ENCODE results near the gene KIAA2012.
"Not testable (repeated sequence)": the region's sequence is repeated elsewhere in the genome, so short reads cannot be mapped to it uniquely, and the experiment has no call there.

KIAA2012 gene

DNA sequence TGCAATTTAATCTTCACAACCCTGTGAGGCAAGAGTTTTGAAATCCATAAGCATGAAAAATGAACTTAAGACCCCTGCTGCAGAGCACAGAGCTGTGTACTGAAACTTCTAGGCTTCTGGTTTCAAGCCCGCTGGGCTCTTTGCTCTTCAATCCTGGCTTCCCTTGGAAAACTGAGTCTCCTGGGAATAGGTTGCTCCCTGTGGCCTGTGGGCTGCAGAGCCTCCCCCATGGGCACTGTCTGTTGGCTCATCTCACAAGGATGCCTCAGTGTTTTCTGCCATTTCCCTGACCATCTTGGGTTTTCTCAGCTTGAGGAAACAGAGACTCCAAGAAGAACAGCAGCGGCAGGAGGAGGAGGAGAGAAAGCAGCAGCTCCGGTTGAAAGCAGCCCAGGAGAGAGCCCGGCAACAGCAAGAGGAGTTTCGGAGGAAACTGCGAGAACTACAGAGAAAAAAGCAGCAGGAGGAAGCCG is 120.9 kb downstream of the KIAA2012 start:
- no peak for DNase-seq (ENCODE audit: low spot score)

DNA sequence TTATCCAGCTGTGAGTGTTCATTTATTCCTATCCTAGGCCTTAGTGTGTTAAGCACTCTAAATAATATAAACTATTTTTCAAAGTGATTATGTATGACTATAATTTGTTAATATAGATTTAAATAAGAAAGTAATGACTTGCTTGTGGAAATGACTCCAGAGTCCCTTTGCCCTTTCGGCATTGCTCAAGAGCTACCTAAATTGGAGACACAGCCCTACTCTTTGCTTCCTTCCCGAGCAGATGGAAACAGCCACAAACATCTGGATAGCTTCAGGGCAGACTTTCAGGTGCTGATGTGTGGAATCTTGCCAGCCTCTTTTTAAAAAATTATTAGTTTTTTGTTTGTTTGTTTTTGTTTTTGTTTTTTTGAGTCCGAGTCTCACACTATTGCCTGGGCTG is 121.4 kb downstream of the KIAA2012 start:
- no peak for DNase-seq (ENCODE audit: low spot score)

DNA sequence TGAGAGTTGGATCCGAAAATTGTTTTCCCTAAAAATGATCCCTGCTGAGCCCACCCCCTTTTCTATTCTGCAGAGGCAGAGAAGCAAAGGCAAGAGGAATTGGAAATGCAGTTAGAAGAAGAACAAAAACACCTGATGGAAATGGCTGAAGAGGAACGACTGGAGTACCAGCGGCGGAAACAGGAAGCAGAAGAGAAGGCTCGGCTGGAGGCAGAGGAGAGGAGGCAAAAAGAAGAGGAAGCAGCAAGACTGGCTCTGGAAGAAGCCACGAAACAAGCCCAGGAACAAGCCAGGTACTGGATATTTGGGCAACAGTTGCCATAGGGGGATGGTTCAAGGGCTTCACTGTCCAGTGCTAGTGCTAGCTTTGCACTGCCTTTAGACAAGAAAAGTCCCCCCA is 123.7 kb downstream of the KIAA2012 start:
- no peak for DNase-seq (ENCODE audit: low spot score)

DNA sequence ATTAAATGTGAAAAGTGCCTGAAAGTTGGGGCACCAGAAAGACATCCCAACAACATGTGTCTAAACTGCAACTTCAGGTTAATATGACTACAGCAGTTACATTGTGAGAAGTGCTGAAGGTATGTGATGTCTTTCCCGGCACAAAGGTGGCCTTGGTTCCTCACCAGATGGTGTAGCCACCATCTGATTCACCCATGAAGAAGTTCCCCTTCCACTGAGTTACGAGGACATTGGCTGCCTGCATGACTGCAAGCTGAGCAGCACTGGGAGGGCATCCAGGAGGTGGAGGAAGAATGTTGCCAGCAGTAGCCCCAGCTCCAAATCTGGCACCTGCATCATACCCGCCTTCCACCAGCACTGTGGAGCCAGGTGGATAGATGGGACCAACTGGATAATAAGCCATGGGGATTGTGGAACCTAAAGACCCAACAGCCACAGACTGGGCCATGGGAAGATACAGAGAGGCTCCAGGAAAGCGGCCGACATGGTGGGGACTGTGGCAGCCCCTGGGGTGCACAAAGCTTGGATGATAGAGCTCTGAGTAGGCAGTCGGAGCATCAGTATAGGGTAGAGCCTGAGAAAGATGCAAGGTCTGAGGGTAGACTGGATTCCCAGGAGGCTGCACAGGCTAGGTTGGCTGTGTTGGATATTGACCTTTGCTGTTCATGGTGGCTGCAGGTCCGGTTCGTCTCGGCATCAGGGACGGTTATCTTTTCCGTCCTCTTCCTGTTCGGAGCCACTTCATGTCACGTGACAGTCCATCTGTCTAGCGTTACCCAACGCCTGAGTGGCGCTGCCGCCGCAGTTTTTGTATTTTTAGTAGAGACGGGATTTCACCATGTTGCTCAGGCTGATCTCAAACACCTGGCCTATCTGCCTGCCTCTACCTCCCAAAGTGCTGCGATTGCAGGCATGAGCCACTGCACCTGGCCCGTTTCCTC is 128.4 kb downstream of the KIAA2012 start:
- DNase-seq (ENCODE audit: low spot score): no peak

DNA sequence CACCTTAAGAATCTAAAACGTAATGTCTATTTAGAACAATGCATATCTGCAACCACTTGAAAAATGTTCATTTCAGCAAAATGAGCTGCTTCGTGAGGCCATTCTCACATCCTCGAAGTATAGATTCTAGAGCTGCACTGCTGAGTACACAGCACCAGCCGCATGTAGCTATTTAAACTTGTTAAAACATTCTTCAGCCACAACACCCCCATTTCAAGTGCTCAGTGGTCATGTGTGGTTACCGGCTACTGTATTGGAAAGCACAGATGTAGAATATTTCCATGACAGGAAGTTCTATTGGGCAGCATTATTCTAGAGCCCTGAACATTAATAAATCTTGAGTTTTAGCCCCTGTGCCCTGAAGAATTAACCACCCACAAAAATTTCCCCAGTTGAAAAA is 130.3 kb downstream of the KIAA2012 start:
- no peak for DNase-seq (ENCODE audit: low spot score)

DNA sequence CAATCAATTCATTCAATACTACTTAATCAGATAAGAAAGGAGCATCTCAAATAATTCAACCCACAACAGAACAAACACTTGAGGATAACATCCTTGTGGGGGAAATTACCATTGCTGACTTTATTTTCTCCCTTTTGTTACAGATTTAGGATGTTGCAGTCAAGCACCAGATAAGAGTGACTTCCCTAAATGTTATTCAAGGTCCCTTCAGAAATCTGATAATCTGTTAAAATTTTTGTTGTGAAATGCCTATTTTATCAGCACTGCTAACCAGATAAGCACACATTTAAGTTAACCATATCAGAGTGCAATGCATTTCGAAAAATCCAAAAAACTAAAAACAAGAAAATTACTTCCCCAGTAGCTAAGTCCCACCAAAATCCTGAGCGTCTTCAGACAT is 131.8 kb downstream of the KIAA2012 start:
- DNase-seq (ENCODE audit: low spot score): no peak

DNA sequence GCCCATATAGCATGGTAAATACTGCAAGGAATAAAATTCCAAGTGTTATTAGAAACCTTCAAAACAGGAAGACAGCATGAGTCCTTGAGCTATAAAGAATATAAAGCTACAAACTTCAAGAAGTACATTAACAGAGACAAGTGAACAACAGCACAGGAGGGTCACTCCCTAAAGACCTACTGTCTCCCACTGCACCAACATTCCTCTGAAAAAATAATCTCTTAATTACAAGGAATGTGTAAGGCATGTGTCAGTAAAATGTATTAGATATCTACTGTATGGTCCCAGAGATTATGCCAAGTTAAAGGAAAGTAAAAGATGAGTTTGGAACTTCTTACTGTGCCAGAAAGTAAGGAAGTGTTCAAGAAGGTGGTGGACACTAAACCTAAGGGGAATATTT is 135.5 kb downstream of the KIAA2012 start:
- DNase-seq (ENCODE audit: low spot score): no peak

DNA sequence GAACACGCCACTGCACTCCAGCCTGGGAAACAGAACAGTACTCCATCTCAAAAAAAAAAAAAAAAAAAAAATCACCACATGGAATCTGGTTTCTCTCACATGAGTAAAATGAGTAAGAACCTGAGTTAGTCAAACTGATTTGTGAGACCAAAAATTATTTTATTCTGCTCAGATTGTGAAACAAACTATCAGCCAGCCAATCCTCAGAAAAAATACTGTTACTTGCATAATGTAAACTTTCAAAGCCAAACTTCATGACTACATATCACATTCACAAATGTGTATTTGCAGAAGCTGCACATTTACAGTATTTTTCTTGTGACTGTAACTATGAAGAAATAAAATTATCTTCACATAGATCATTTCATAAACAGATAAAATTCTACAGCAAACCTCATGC is 142.1 kb downstream of the KIAA2012 start:
- no peak for DNase-seq (ENCODE audit: low spot score)

GRCh38 chr2:202221873-202222272 is 148.8 kb downstream of the KIAA2012 start:
- no peak for DNase-seq (ENCODE audit: low spot score)

DNA sequence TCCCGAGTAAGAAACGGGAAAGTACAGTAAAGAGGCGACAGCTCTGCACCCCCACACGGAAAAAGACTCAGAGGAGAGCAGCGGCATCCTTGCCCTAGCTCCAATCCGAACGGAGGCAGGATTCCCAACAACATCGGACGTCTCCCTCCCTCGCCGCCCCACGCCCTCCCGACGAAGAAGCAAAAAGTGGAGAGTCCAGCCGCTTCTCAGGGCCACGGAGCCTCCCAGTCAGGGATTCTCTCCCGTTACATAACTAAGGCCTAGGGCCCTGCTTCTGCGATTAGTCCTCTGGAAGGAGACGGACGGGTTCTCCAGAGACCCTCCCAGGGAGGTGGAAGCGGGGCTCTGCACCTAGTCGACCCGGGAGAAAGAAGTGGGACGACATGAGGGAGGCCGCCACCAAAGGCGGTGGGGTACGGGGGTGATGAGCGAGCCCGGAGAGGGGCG is 164.8 kb downstream of the KIAA2012 start:
- peak; percentile 6 for DNase-seq (ENCODE audit: low spot score)

- DNase-seq (ENCODE audit: low spot score): peak; percentile 71
Measured at GRCh38 chr2:202238234-202239197, 165.5 kb downstream of the KIAA2012 start, which contains the start of gene SUMO1. SUMO1 (minus strand) TSS chr2:202238597; CDS start chr2:202238451, 146 bp downstream.

DNA sequence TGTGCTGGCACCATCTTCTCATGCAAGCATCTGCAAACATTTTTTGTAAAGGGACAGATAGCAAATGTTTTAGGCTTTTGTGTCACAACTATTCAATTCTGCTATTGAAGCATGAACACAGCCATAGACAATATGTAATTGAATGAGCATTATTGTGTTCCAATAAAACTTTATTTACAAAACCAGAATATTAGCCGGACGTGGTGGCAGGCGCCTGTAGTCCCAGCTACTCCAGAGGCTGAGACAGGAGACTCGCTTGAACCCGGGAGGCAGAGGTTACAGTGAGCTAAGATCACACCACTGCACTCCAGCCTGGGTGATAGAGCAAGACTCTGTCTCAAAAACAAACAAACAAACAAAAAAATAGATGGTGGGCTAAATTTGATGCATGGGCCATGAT is 174.7 kb downstream of the KIAA2012 start:
- DNase-seq (ENCODE audit: low spot score): not testable (repeated sequence)

DNA sequence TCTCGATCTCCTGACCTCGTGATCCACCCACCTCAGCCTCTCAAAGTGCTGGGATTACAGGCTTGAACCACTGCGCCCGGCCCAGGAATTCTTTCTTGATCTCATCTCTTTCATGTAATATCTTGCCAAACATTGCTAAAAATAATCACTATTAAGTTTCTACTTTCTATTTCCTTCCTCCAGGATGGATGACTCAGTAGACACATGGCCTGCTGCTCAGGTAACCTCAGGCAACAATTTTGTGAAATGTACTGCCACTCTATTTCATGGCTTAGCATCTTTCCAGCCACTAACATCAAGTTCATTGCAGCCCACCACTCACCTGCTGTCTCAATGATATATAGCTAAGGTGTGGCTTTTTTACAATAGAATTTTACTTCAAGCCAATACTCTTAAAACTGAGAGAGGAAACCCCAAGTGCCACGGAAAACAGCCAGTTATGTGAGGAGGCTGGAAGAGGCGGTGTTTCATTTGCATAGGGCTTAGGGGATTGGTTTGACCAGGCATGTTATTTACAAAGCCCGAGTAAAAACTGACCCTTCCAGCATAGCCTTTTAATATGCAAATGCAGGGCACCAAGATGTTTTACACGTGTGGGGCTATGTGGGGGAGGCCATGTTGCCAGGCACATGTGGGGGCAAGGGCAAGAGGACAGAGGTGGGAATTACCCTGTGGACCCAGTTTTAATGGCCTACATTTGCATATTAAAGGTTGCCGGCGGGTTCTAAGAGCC is 176.6 kb downstream of the KIAA2012 start:
- DNase-seq (ENCODE audit: low spot score): no peak

DNA sequence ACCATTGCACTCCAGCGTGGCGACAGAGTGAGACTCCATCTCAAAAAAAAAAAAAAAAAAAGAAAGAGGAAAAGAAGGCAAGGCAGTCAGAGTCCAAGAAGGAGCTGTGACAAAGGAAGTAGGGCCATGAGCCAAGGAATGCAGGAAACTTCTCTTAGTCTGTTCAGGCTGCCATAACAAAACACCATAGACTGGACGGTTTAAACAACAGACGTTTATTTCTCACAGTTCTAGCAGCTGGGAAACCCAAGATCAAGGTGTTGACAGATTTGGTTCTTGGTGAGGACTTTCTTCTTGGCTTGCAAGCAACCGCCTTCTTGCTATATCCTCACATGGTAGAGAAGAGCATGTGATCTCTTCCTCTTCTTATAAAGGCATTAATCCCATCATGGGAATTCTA is 178.4 kb downstream of the KIAA2012 start:
- no peak for DNase-seq (ENCODE audit: low spot score)
